ENCODE results near the gene ADGRG3.

GRCh38 chr16:57672416-57672815 is 4.3 kb downstream of the ADGRG3 start:
- no peak for TF ChIP-seq EZH2 (IDR thresholded peaks at IDR 0.05; ENCODE audit: borderline replicate concordance)
- no peak for TF ChIP-seq EZH2phosphoT487 (IDR thresholded peaks at IDR 0.05; ENCODE audit: low read depth, severe bottlenecking, unreplicated experiment)
